Ovary (tissue), 9 donors: ENCODE measurements around the gene LCN12. TPM values are rescaled to one million over a fixed set of nuclear protein-coding genes. Genes with fewer than 3 reads are reported as not detected.
A peak's percentile ranks its signal among the peaks of the same experiment; 100 is the strongest.

ENCODE experiments used
- DNase-seq, 5 donors: peaks; one replicate each; pipeline ENCODE4 v3.0.0-alpha.2; 2019 to 2020
- H3K27ac ChIP-seq, 2 donors: fragments of 200-600 bp; one replicate each; pipeline versions ENCODE4 v1.5.1 to v1.8.0; 2019 to 2022
- H3K27me3 ChIP-seq: fragments of 200-600 bp; one replicate; pipeline ENCODE4 v1.8.0; 2022
- H3K36me3 ChIP-seq: fragments of 200-600 bp; sonication (generic); one replicate; pipeline ENCODE4 v1.5.1; 2019
- H3K4me1 ChIP-seq: one replicate; pipeline ENCODE4 v1.8.1; 2013; ENCODE audit warnings: mild to moderate bottlenecking, moderate library complexity; ENCODE audit not compliant: insufficient read depth
- H3K4me3 ChIP-seq: fragments of 200-600 bp; sonication (generic); one replicate; pipeline ENCODE4 v1.5.1; 2017
- H3K9me3 ChIP-seq, 2 donors: fragments of 200-600 bp in 1 of 2; sonication (generic) in 1 of 2; one replicate each; pipeline versions ENCODE4 v1.5.1 to v1.8.1; 2013 to 2019; ENCODE audit warnings: mild to moderate bottlenecking in 1 of 2, moderate library complexity in 1 of 2
- EP300 ChIP-seq: sonication (generic); formaldehyde crosslinking; IDR thresholded peaks from one replicate; pipeline ENCODE4 v1.6.1; 2017; ENCODE audit warnings: antibody characterized with exemption
- POLR2A ChIP-seq: fragments of 450-650 bp; IDR thresholded peaks from one replicate; pipeline ENCODE4 v1.6.1; 2017; ENCODE audit warnings: antibody characterized with exemption, mild to moderate bottlenecking, moderate library complexity
- WGBS, 3 donors: extraction: QIAGEN DNeasy Blood & Tissue Kit in 1 of 3; methylation state at CpG; one replicate each; pipeline versions ENCODE4 v1.1.5 to v1.1.7; 2013 to 2017; 5-methylcytosine and 5-hydroxymethylcytosine counted together
- intact Hi-C, 4 donors: fragments of 100-400 bp; cut with DNase I; formaldehyde crosslinking; loops; one replicate each; pipeline versions ENCODE4 v1.11.0 to v1.15.1; 2022 to 2023
- polyA plus RNA-seq, 2 donors: library from polyadenylated mRNA; stranded (reverse); fragments of 200-250 nt in 1 of 2; fragments of 350-450 nt in 1 of 2; fragmentation: Illumina TruSeq in 1 of 2; extraction: RNeasy Lipid Tissue Mini Kit (QIAGEN cat#74804) in 1 of 2; gene quantifications; one replicate each; pipeline ENCODE4 v1.2.3, GENCODE V29; 2013 to 2014
- total RNA-seq, 7 donors: library from RNA; depleted of rRNA in 2 of 7; stranded (reverse); fragments of >200 nt in 2 of 7; fragmentation: NEBNext Ultra II Directional in 3 of 7; extraction: Animal tissue kit (Norgen Biotek cat#: 25700) in 3 of 7; gene quantifications; one replicate each; pipeline versions ENCODE4 v1.1.0 to v1.2.4, GENCODE V29; 2016 to 2023
- TF ChIP-seq, protein P1 (sequence below), 3 donors: fragments of 450-650 bp in 2 of 3; fragments of 200-600 bp in 1 of 3; IDR thresholded peaks; one replicate each; pipeline versions ENCODE4 v1.5.1 to v1.8.0; 2016 to 2022; ENCODE audit warnings: antibody characterized with exemption in 3 of 3, mild to moderate bottlenecking in 1 of 3
- donor health status: DM: no; HTN: no; CAD: no; lungs with moderate emphysema.
- donor health status: DM: no; HTN: no; CAD: no.
- donor health status: Bipolar disorder and iron deficiency.
- donor health status: DM: yes; HTN: yes; CAD: no.
- donor health status: DM: no; HTN: no; CAD: no.
- donor health status: DM: yes; HTN: yes; CAD: no.

LCN12 gene
- total and polyA plus RNA-seq, 9 donors = 1.1 to 40.9 (median 13.4) TPM

DNA sequence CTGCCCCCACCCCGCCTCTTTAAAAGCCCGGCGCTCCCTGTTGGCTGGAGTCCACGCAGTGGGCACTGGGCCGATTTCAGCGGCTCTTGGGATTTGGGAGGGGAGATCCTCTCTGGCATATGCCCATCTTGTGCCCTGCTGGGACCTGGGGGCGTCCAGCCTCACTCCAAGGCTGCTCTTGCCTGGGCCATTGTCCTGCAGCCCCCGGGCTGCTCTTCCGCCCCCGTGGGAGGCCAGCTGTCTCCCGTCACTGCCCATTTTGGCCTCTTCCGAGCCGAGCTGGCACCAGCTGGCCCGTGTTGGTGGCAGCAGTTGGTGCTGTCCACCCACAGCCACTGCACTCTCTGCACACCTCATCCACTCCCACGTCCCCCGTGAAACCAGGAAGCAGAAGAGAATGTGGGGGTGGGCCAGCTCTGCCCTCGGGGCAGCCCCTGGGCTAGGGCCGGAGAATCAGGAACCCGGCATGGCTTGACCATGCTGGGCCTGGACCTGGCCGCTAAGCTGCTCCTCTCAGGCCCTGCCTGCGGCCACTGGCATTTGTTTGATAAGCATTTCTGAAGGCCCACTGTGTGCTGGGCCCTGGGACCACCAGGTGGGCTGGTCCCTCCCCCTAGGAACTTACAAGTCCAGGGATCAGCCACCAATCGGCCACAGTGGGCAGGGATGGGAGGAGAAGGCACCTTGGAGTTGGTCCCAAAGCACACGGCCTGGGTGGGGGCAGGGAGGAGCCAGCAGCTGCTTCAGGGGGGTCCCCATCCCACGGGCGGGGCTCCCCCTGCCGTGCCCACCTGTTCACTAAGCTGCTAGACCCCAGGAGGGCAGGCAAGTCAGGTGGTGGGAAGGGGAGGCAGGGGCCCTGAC is 4.8 kb upstream of the LCN12 start:
- TF ChIP-seq EP300 (no peak), POLR2A (no peak)
- TF ChIP-seq, protein P1, sequence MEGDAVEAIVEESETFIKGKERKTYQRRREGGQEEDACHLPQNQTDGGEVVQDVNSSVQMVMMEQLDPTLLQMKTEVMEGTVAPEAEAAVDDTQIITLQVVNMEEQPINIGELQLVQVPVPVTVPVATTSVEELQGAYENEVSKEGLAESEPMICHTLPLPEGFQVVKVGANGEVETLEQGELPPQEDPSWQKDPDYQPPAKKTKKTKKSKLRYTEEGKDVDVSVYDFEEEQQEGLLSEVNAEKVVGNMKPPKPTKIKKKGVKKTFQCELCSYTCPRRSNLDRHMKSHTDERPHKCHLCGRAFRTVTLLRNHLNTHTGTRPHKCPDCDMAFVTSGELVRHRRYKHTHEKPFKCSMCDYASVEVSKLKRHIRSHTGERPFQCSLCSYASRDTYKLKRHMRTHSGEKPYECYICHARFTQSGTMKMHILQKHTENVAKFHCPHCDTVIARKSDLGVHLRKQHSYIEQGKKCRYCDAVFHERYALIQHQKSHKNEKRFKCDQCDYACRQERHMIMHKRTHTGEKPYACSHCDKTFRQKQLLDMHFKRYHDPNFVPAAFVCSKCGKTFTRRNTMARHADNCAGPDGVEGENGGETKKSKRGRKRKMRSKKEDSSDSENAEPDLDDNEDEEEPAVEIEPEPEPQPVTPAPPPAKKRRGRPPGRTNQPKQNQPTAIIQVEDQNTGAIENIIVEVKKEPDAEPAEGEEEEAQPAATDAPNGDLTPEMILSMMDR (IDR thresholded peaks at IDR 0.05) = no peak
- Histone ChIP-seq H3K9me3 (no peaks in the 10 kb centered on the region), H3K27me3 (no peaks in the 10 kb centered on the region), H3K4me1 (peaks cover 14% of the 10 kb centered on the region), H3K4me3 (no peak overlapping the region), H3K27ac (no peak overlapping the region), H3K36me3 (no peaks in the 10 kb centered on the region)
- peak in 2 of 5 donors; percentile 29 to 36 for DNase-seq
- 33 to 56% (median 43%) methylated on average over 26 of the region's 26 CpGs for WGBS, 3 donors
- intact Hi-C loops = loop anchor here in 2 of 4 donors (2.0 to 10.0 kb wide), 2 partner anchors 88 to 102 kb away; partner anchors contain the start of genes AJM1 (in 1 of the 2) and PHPT1 (in 1 of the 2)

GRCh38 chr9:136947955-136948510 is 4.0 kb upstream of the LCN12 start:
- Histone ChIP-seq H3K27ac (no peak overlapping the region), H3K4me1 (peaks cover 14% of the 10 kb centered on the region), H3K9me3 (no peaks in the 10 kb centered on the region), H3K36me3 (no peaks in the 10 kb centered on the region), H3K27me3 (no peaks in the 10 kb centered on the region), H3K4me3 (no peak overlapping the region)
- 24 to 34% (median 30%) methylated on average over 15 of the region's 15 CpGs for WGBS, 3 donors
- DNase-seq = peak in 2 of 5 donors; percentile 42 to 61
- intact Hi-C loops = loop anchor here in 2 of 4 donors (2.0 to 10.0 kb wide), 2 partner anchors 87 to 103 kb away; partner anchors contain the start of genes AJM1 (in 1 of the 2) and PHPT1 (in 1 of the 2)
- TF ChIP-seq EP300 = no peak
- TF ChIP-seq, protein P1 (IDR thresholded peaks at IDR 0.05) = no peak

DNA sequence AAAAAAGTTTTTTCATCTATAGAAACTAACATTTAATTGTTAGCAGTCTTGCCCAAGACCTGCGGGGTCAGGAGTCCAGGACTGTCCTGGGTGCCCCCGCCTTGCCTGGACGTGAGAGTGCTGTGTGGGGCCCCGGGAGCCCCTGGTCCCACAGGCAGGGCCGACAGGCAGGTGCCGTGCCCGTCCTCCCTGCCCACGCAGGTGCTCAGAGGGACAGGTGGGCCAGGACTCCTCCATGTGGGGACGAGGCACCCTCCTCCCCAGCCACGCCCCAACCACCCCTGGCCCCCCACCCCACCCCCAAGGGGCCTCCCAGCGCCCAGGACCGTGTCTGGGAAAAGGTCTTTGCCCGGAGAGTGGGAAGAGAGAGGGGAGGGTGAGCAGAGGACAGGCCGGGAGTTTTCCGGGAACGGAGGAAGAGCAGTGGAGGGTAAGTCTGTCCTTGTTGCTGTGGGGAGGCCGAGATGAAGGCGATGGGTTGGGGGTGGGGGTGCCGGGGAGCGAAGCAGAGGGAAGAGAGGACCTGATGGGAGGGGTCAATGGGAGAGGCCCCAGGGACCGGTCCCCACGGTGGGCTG is 2.7 kb upstream of the LCN12 start:
- Histone ChIP-seq H3K36me3 (no peaks in the 10 kb centered on the region), H3K27me3 (no peaks in the 10 kb centered on the region), H3K4me1 (peaks cover 7% of the 10 kb centered on the region), H3K27ac (peak overlapping the region; percentile 4 to 62), H3K4me3 (peak overlapping the region; percentile 44), H3K9me3 (no peaks in the 10 kb centered on the region)
- TF ChIP-seq, protein P1 (IDR thresholded peaks at IDR 0.05) = no peak
- no peak for TF ChIP-seq POLR2A
- TF ChIP-seq EP300 = no peak
- 12 to 16% (median 15%) methylated on average over 21 to 22 of the region's 22 CpGs for WGBS, 3 donors
- intact Hi-C loops = loop anchor here in 1 of 4 donors (10.0 kb wide), 1 partner anchor 105 kb away; the partner anchor contains the start of genes AJM1 and PHPT1
- DNase-seq = peak in 2 of 5 donors; percentile 21 to 41
